GM12875 (cell line): Measurements from ENCODE around the gene KRT86.

Source experiments
- H3K4me3 ChIP-seq: one replicate; pipeline ENCODE4 v1.5.1; 2011; ENCODE audit warnings: low read depth, low read length, control low read depth
- CTCF ChIP-seq: IDR thresholded peaks from 2 replicates; pipeline ENCODE4 v1.5.1; 2011; ENCODE audit warnings: low read depth, mild to moderate bottlenecking, control low read depth, inconsistent platforms, low read length, moderate library complexity, borderline replicate concordance; ENCODE audit not compliant: insufficient read depth

Gene KRT86

DNA sequence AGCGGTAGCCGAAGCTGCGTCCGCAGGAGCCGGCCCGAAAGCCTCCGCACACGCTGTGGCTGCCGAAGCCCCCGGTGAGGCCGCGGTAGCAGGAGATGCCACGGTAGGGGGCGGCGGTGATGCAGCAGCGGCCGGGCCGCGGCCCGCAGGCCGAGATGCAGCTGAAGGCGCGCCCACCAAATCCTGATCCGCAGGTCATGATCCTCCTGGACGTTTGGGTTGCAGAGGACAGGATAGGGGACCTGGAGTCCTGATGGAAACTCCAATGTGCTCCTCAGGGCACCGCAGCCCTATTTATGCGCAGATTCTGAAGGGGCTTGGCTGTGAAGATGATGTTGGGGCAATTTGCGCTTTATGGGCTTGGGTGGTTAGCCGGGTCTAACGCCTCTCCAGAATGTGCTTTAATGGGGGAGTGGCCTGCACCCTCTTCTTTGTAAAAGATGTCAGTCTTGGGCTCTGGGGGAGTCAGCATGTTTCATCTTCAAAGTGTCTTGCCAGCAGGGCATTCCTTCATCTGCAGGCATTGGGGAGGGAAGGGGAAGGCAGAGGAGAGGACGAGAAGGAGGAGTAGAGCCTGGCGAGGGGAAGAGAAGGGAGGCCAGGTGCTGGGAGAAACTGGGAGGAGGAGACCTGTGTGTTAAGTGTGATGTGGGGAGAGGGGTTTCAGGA is 17.0 kb downstream of the KRT86 start, which contains the start of gene KRT81:
KRT81 (minus strand) TSS at position 268 of the 669 bp plus-strand sequence; CDS start at position 199, 69 bp downstream.
- H3K4me3 ChIP-seq, result no peak within 1 kb of the TSS
- TF ChIP-seq CTCF, result no peak

- no peak overlapping the region for H3K4me3 ChIP-seq
- TF ChIP-seq CTCF, result no peak
These were observed 19.5 kb downstream of the KRT86 start for GRCh38 chr12:52293926-52294325.

DNA sequence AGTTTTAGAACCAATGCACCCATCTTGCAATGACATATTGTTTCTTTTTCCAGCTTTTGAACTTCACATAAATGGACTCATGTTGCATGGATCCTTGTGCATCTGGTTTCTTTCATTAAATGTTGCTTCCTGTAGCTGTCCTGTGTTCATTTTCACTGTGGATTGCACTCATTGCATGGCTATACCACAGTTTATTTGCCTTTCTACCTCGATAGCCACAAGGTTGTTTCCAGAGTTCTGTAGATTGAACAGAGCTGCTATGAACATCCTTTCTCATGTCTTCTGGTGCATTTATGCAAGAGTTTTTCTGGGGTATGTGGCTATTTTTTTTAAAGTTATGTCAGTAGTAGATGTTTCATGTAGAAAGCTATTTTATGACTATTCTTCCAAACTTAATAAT is 20.4 kb downstream of the KRT86 start:
- H3K4me3 ChIP-seq, result no peak overlapping the region
- no peak for TF ChIP-seq CTCF

DNA sequence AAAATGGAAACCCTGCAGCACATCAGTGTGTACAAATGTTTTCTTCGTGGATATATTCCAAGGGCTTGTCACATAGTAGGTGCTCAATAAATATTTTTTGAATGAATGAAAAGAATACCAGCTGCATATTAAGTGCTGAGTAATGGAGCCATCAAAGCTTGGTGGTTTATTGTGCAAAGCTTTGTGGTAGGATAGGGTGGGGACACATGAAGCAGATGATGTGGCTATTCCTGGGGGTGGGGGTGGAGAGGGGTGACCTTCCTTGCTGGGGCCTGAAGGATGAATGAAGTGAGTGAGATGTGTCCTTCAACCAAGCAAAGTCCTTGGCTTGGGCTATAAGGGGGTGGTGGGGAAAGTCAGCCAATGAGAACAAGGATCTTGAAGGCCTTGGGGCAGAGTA is 21.2 kb downstream of the KRT86 start:
- no peak for TF ChIP-seq CTCF
- no peak overlapping the region for H3K4me3 ChIP-seq

DNA sequence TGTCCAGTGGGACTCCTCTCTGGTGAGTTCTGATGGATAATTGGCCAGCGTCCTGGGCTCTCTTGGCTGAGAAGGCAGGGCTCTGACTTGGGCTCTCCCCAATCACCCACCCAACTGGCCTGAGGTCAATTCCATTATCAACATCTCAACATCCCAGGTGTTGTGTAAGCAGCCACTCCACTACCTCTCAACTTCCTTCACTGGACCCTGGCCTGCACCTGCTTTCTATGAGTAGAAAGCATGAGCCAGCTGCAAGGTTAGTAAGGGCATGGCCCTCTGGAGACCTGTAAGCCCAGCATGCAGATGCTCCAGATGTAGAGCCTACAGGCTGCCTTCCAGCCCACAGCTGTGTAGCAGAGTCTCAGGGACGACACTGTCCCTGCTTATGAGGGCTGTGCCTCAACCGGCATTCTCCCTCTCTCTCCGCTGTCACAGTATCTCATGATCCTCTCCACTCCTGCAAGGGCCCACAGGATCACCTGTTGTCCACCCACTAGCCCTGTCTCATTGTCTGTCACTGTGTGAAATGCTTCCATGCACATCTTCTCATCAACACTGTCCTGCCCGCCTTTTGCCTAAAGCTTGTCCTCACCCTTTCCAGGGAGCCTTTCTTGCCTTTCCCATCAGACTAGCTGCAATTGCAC is 22.2 kb downstream of the KRT86 start:
- TF ChIP-seq CTCF, result no peak

DNA sequence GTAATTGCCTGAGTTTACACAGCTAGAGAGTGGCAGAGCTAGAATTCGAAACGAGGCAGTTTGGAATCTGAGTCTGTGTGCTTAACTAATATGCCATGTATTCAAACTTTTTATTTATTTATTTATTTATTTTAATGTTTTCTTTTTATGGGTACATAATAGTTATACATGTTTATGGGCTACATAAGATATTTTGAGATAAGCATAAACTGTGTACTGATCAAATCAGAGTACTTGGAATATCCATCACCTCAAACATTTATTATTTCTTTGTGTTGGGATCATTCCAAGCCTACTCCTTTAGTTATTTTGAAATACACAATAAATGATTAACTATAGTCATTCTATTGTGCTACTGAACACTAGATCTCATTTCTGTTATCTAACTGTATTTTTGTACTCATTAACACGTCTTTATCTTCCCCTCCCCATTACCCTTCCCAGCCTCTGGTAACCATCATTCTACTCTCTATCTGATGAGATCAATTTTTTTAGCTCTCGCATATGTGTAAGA is 24.3 kb downstream of the KRT86 start:
- TF ChIP-seq CTCF, result no peak
- no peak overlapping the region for H3K4me3 ChIP-seq

More for the DNA sequence above, 22.2 kb downstream of the KRT86 start:
- H3K4me3 ChIP-seq, result no peak overlapping the region
